GM12891 (cell line): ENCODE results near the gene CPLANE2.

Source experiments
- PAX5 ChIP-seq: IDR thresholded peaks from 2 replicates; pipeline ENCODE4 v1.6.1; 2011; ENCODE audit warnings: low read length, moderate library complexity, mild to moderate bottlenecking; ENCODE audit not compliant: insufficient read depth, severe bottlenecking
- POLR2A ChIP-seq: IDR thresholded peaks from 2 replicates; pipeline ENCODE4 v1.6.1; 2011; ENCODE audit warnings: low read depth, low read length, control low read depth
- POLR2AphosphoS5 ChIP-seq: IDR thresholded peaks from 2 replicates; pipeline ENCODE4 v1.6.1; 2011; ENCODE audit warnings: low read depth, low read length, control low read depth
- SPI1 ChIP-seq: IDR thresholded peaks from 2 replicates; pipeline ENCODE4 v1.6.1; 2011; ENCODE audit warnings: low read depth, low read length, control low read depth
- TAF1 ChIP-seq: IDR thresholded peaks from 2 replicates; pipeline ENCODE4 v1.6.1; 2011; ENCODE audit warnings: low read depth, low read length, control low read depth

GRCh38 chr1:16239972-16240491, 3.0 kb upstream of the CPLANE2 start:
- no peak for TF ChIP-seq POLR2A
- no peak for TF ChIP-seq POLR2AphosphoS5
- no peak for TF ChIP-seq PAX5
- TF ChIP-seq TAF1 = no peak
- no peak for TF ChIP-seq SPI1
